Measurements from ENCODE around the gene TUBG2.
A peak's percentile ranks its signal among the peaks of the same experiment; 100 is the strongest.

Gene TUBG2

DNA sequence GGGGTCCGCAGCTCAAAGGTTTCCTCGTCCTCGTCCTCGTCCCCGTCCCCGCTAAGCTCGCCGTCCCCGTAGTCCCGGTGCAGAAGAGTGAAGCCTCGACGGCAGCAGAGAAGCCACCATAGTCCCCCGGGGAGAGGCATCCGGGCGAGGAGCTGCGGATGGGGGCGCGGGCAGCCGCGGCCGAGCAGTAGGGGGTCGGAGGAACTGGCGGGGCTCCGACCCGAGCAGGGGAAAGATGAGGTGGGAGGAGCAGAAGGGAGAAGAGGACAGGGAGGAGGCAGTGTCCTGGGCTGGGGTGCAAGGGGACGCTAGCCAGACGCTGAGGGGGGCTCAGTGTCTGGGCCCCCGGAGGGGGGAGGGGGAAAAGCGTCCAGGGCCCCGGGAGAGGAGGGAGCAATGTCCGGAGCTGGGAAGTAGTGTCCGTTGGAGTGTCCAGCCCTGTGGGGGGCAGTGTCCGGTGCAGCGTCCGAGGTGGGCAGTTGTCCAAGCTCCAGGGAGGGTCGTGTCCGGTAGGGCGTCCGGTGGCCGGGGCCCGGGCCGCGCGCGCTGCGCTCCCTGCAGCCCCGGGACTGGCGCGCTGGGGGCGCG lies 17.4 kb downstream of the TUBG2 start, which contains the start of gene PLEKHH3:
TSS of gene PLEKHH3 (minus strand) at position 571 of the 588 bp plus-strand sequence. CDS start at position 140, 431 bp downstream.
- TF ChIP-seq POLR2AphosphoS5 (IDR thresholded peaks at IDR 0.05; ENCODE audit: low read depth, low read length) (peak; percentile 68), SIN3A (IDR thresholded peaks at IDR 0.05; ENCODE audit: borderline replicate concordance, insufficient read depth, low read length) (peak; percentile 9; the same call in 1 of the 2 replicates), FOXP2 (optimal IDR thresholded peaks at IDR 0.05; ENCODE audit: borderline replicate concordance, extremely low read depth, extremely low read length, insufficient read depth) (no peak), TAF1 (IDR thresholded peaks at IDR 0.05; ENCODE audit: borderline replicate concordance, insufficient read depth, low read length) (peak; percentile 72; the same call in 1 of the 2 replicates), REST (IDR thresholded peaks at IDR 0.05; ENCODE audit: insufficient read depth in 1 of 2, low read depth in 2 of 2, low read length in 2 of 2) (peak; percentile 25 to 41; a peak in 1 of 4 replicates)

- TF ChIP-seq SIN3A (IDR thresholded peaks at IDR 0.05; ENCODE audit: borderline replicate concordance, insufficient read depth, low read length) (no peak), FOXP2 (optimal IDR thresholded peaks at IDR 0.05; ENCODE audit: borderline replicate concordance, extremely low read depth, extremely low read length, insufficient read depth) (no peak), TAF1 (IDR thresholded peaks at IDR 0.05; ENCODE audit: borderline replicate concordance, insufficient read depth, low read length) (no peak), REST (IDR thresholded peaks at IDR 0.05; ENCODE audit: insufficient read depth in 1 of 2, low read depth in 2 of 2, low read length in 2 of 2) (no peak), POLR2AphosphoS5 (IDR thresholded peaks at IDR 0.05; ENCODE audit: low read depth, low read length) (no peak)
Observed at GRCh38 chr17:42677012-42677857, 18.2 kb downstream of the TUBG2 start.

GRCh38 chr17:42677921-42678781 lies 19.1 kb downstream of the TUBG2 start:
- TF ChIP-seq POLR2AphosphoS5 (IDR thresholded peaks at IDR 0.05; ENCODE audit: low read depth, low read length) (peak; percentile 88), REST (IDR thresholded peaks at IDR 0.05; ENCODE audit: insufficient read depth in 1 of 2, low read depth in 2 of 2, low read length in 2 of 2) (peak in 1 of 2 experiments; percentile 48; a peak in 1 of 4 replicates), FOXP2 (optimal IDR thresholded peaks at IDR 0.05; ENCODE audit: borderline replicate concordance, extremely low read depth, extremely low read length, insufficient read depth) (no peak), SIN3A (IDR thresholded peaks at IDR 0.05; ENCODE audit: borderline replicate concordance, insufficient read depth, low read length) (peak; percentile 5; the same call in 1 of the 2 replicates), TAF1 (IDR thresholded peaks at IDR 0.05; ENCODE audit: borderline replicate concordance, insufficient read depth, low read length) (peak; percentile 73; the same call in 1 of the 2 replicates)

GRCh38 chr17:42678951-42679491 lies 19.9 kb downstream of the TUBG2 start:
- TF ChIP-seq POLR2AphosphoS5 (IDR thresholded peaks at IDR 0.05; ENCODE audit: low read depth, low read length): no peak
- no peak for TF ChIP-seq TAF1 (IDR thresholded peaks at IDR 0.05; ENCODE audit: borderline replicate concordance, insufficient read depth, low read length)
- no peak for TF ChIP-seq REST (IDR thresholded peaks at IDR 0.05; ENCODE audit: insufficient read depth in 1 of 2, low read depth in 2 of 2, low read length in 2 of 2)
- TF ChIP-seq SIN3A (IDR thresholded peaks at IDR 0.05; ENCODE audit: borderline replicate concordance, insufficient read depth, low read length): no peak
- TF ChIP-seq FOXP2 (optimal IDR thresholded peaks at IDR 0.05; ENCODE audit: borderline replicate concordance, extremely low read depth, extremely low read length, insufficient read depth): no peak

All from PFSK-1 (cell line).